ENCODE data around the gene RAB25.
"Not testable (repeated sequence)": the region's sequence is repeated elsewhere in the genome, so short reads cannot be mapped to it uniquely, and the experiment has no call there.

Gene RAB25

GRCh38 chr1:156108664-156109241 lies 47.8 kb downstream of the RAB25 start:
- intact Hi-C loops (cut with DNase I): no loop called here
- DNase-seq: no peak

DNA sequence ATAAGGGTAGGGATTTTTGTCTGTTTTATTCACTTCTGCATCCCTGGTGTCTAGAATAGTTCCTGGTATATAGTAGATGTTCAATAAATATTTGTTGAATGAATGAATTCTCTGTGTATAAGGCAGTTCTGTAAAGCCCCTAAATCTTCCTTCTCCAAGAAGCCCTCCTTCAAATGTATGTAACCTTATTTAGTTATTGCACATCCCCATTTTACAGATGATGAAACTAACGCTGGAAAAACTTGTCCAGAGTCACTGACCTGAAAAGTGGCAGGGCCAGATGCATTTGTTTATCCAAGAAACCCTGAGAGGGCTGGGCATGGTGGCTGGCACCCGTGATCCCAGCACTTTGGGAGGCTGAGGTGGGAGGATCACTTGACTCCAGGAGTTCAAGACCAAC lies 49.3 kb downstream of the RAB25 start:
- intact Hi-C loops (cut with DNase I): no loop called here
- DNase-seq: no peak

GRCh38 chr1:156111355-156111962 lies 50.5 kb downstream of the RAB25 start:
- no peak for DNase-seq
- intact Hi-C loops (cut with DNase I): no loop called here

DNA sequence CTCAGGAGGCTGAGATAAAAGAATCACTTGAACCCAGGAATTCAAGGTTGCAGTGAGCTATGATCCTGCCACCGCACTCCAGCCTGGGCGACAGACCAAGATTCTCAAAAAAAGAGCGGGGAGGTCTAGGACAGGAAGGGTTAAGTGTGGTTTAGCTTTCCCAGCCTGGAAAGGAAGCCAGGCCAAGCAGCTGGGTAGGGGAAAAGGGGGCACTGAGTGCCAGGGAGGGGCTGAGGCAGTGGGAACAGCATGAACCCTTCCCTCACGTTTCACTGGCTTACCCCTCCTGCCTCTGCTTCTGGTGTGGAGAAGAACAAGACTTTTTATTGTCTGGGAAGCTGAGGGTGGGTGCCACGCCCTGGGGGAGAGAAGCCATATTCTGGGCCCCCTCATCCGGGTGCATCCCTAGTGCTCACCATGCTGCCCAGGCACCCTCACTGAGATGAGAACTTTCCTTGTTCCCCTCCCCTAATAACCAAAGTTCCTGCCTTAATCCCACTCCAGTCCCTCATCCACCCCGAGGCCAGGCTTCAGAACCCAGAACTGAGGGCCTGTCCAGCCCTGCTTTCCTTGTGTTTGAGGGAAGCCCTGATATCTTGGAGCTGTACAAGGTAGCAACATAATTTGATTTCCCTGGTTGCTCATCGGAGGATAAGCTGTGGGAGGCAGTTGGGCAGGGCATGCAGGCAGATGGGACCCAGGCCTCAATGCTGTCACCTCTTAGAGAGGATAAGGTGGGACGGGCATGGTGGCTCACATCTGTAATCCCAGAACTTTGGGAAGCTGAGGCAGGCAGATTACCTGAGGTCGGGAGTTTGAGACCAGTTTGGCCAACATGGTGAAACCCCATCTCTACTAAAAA lies 51.5 kb downstream of the RAB25 start:
- DNase-seq: peak in 29 of 42 donors; percentile 18 to 80 (median 46)
- intact Hi-C loops (cut with DNase I): no loop called here

- no peak for DNase-seq
- intact Hi-C loops (cut with DNase I): no loop called here
Measured at GRCh38 chr1:156113282-156113950, 52.5 kb downstream of the RAB25 start.

GRCh38 chr1:156114101-156114918 lies 53.4 kb downstream of the RAB25 start, which contains the start of gene LMNA:
Gene LMNA, plus strand, starts transcription at chr1:156114711. Its CDS starts 208 bp downstream, at chr1:156114919.
- peak; percentile 79 to 97 (median 88) for DNase-seq
- intact Hi-C loops (cut with DNase I): no loop called here

DNA sequence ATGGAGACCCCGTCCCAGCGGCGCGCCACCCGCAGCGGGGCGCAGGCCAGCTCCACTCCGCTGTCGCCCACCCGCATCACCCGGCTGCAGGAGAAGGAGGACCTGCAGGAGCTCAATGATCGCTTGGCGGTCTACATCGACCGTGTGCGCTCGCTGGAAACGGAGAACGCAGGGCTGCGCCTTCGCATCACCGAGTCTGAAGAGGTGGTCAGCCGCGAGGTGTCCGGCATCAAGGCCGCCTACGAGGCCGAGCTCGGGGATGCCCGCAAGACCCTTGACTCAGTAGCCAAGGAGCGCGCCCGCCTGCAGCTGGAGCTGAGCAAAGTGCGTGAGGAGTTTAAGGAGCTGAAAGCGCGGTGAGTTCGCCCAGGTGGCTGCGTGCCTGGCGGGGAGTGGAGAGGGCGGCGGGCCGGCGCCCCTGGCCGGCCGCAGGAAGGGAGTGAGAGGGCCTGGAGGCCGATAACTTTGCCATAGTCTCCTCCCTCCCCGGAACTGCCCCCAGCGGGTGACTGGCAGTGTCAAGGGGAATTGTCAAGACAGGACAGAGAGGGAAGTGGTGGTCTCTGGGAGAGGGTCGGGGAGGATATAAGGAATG lies 54.1 kb downstream of the RAB25 start:
- DNase-seq: peak in 23 of 42 donors; percentile 22 to 72 (median 46)
- intact Hi-C loops (cut with DNase I): no loop called here

GRCh38 chr1:156115514-156116374 lies 54.8 kb downstream of the RAB25 start:
- intact Hi-C loops (cut with DNase I): no loop called here

DNA sequence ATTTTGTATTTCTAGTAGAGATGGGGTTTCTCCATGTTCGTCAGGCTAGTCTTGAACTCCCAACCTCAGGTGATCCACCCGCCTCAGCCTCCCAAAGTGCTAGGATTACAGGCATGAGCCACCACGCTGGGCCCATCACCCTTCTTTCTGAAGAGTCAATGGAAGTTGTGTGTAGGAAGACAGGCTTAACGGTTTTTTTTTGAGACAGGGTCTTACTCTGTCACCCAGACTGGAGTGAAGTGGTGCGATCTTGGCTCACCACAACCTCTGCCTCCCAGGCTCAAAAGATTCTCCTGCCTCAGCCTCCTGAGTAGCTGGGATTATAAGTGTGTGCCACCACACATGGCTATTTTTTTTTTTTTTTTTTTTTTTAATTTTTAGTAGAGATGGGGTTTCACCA lies 55.8 kb downstream of the RAB25 start:
- DNase-seq; intact Hi-C loops (cut with DNase I): not testable (repeated sequence)

More at GRCh38 chr1:156115514-156116374, 54.8 kb downstream of the RAB25 start:
- peak in 33 of 42 donors; percentile 21 to 79 (median 59) for DNase-seq

DNA sequence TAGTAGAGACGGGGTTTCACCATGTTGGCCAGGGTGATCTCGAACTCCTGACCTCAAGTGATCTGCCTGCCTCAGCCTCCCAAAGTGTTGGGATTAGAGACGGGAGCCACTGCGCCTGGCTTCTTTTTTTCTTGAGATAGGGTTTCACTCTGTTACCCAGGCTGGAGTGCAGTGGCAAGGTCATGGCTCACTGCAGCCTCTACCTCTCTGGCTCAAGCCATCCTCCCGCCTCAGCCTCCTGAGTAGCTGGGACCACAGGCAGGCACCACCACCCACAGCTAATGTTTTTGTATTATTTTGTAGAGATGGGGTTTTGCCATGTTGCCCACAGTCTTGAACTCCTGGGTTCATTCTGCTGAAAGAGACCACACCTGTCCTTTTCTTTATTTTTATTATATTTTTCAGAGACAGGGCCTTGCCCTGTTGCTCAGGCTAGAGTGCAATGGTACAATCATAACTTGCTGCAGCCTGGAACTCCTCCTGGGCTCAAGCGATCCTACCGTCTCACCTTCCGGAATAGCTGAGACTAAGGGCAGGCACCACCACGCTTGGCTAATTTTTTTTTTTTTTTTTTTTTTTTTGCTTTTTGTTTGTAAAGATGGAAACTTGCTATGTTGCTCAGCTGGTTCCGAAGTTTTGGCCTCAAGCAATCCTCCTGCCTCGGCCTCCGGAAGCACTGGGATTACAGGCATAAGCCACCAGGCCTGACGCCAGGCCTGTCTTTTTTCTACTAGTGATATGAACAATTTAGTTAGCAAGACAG lies 56.6 kb downstream of the RAB25 start:
- intact Hi-C loops (cut with DNase I): no loop called here
- no peak for DNase-seq

DNA sequence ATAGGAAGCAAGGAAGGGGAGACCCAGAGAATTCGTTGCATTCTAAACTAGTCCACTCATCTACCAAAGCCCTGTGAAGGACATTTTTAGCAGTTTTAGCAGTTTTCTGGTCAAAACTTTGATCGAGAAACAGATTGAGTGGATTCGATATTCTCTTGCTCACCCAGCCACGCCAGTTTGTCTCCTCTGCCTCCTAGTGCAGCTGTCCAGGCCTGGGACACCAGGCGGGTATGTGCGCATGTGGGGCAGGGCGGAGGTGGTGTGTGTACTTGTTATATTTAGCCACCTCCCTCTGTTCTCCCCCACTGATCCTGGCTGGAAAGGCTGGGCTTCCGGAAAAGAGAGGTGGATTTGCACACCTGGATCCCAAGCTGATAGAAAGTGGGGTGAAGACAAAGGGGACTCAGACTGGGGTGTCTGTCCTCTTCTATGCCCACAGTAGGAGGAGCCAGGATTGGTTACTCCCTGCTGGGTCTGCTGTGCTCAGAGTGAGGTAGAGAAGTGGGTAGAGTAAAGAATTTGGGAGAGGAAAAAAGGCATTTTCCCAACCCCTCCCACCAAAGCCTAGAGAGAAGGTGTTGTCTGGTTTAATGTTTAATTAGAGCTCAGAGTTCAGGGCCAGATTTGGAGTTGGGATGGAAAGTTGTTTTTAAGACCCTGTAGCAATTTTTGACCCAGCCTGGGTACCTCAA lies 57.4 kb downstream of the RAB25 start:
- intact Hi-C loops (cut with DNase I): no loop called here
- DNase-seq: no peak

DNA sequence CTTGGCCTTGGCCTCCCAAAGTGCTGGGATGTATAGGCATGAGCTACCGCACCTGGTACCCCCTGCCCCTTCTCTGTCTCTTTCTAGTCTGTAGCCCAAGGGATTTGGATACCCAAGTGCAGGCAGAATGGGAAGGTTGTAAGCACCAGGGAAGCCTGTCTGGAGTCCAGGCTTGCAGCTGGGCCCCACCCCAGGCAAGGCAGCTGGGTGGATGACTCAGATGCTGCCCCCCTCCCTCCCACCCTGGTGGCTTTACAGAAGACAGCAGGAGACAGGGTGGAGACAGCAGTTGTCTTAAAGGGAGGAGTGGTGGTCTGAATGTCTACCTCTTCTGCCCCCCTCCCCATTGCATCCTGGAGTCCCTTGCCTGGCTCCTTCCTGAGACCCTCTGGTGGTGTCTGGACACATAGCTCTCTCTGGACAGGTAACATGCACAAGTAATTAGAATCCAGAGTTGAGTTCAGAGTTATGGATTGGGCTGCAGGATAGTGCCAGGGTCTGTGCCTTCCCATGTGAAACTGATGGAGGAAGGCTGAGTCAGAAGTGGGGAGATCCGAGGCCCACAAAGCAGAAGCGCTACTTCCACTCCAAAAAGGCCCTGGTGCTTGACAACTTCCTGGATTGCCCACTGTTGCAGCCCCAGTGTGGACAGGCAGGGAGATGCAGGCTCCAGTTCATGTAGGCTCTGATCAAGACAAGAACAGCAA lies 58.7 kb downstream of the RAB25 start:
- peak in 26 of 42 donors; percentile 25 to 81 (median 60) for DNase-seq
- intact Hi-C loops (cut with DNase I): no loop called here

Data from head of caudate nucleus (tissue), 42 donors.